HFFc6 (cell line): ENCODE measurements around the gene SLC10A7. TPM values are rescaled to one million over a fixed set of nuclear protein-coding genes. Genes with fewer than 3 reads are reported as not detected.

Experiments
- DNase-seq: peaks from one replicate; pipeline ENCODE4 v3.0.0-alpha.2; 2018
- H3K27ac Mint-ChIP-seq: 2 replicates; pipeline ENCODE4 v1.8.0; 2020; ENCODE audit warnings: mild to moderate bottlenecking, mixed read lengths
- H3K27me3 Mint-ChIP-seq: 2 replicates; pipeline ENCODE4 v1.8.0; 2021; ENCODE audit warnings: mild to moderate bottlenecking, moderate library complexity, mixed read lengths; ENCODE audit not compliant: insufficient read depth
- H3K36me3 Mint-ChIP-seq: 2 replicates; pipeline ENCODE4 v1.8.0; 2021; ENCODE audit warnings: low read depth, mixed read lengths
- H3K4me1 Mint-ChIP-seq: 2 replicates; pipeline ENCODE4 v1.8.0; 2020; ENCODE audit warnings: low read depth, mixed read lengths
- H3K4me3 Mint-ChIP-seq: 2 replicates; pipeline ENCODE4 v1.8.0; 2020; ENCODE audit warnings: mild to moderate bottlenecking, moderate library complexity, mixed read lengths
- H3K9me3 Mint-ChIP-seq: 2 replicates; pipeline ENCODE4 v1.8.0; 2020; ENCODE audit warnings: mild to moderate bottlenecking, mixed read lengths
- total RNA-seq, 6 experiments: library from RNA; stranded (reverse); fragmentation: NEBNext Ultra II Directional; extraction: Animal tissue kit (Norgen Biotek cat#: 25700); gene quantifications; 2 replicates in 1 of 6; 3 replicates in 5 of 6; pipeline ENCODE4 v1.2.3, GENCODE V29; 2021
- TF ChIP-seq, protein P1 (sequence below): fragments of 200-600 bp; sonication (generic); IDR thresholded peaks from 2 replicates; pipeline ENCODE4 v1.5.0; 2021; ENCODE audit warnings: antibody characterized with exemption, mild to moderate bottlenecking

The SLC10A7 gene
- total RNA-seq, 6 experiments from 2014 or later = 8.8 to 13.2 (median 10.7) TPM

DNA sequence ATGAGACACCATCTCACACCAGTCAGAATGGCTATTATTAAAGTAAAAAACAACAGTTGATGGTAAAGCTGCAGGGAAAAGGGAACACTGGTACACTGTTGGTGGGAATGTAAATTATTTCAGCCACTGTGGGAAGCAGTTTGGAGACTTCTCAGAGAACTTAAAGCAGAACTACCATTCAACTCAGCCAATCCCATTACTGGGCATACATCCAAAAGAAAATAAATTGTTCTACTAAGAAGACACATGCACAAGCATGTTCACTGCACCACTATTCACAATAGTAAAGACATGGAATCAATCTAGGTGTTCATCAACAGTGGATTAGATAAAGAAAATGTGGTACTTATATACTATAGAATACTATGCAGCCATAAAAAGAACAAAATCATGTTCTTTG is 172.4 kb downstream of the SLC10A7 start:
- Mint-ChIP-seq H3K9me3 (peaks cover 3% of the 10 kb centered on the region; the same call in 1 of the 2 replicates), H3K36me3 (no peaks in the 10 kb centered on the region), H3K27me3 (no peaks in the 10 kb centered on the region), H3K4me1 (peaks cover 6% of the 10 kb centered on the region; the same call in 1 of the 2 replicates), H3K4me3 (no peak overlapping the region), H3K27ac (no peak overlapping the region; the same call in 1 of the 2 replicates)
- TF ChIP-seq, protein P1, sequence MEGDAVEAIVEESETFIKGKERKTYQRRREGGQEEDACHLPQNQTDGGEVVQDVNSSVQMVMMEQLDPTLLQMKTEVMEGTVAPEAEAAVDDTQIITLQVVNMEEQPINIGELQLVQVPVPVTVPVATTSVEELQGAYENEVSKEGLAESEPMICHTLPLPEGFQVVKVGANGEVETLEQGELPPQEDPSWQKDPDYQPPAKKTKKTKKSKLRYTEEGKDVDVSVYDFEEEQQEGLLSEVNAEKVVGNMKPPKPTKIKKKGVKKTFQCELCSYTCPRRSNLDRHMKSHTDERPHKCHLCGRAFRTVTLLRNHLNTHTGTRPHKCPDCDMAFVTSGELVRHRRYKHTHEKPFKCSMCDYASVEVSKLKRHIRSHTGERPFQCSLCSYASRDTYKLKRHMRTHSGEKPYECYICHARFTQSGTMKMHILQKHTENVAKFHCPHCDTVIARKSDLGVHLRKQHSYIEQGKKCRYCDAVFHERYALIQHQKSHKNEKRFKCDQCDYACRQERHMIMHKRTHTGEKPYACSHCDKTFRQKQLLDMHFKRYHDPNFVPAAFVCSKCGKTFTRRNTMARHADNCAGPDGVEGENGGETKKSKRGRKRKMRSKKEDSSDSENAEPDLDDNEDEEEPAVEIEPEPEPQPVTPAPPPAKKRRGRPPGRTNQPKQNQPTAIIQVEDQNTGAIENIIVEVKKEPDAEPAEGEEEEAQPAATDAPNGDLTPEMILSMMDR = no peak
- no peak for DNase-seq

DNA sequence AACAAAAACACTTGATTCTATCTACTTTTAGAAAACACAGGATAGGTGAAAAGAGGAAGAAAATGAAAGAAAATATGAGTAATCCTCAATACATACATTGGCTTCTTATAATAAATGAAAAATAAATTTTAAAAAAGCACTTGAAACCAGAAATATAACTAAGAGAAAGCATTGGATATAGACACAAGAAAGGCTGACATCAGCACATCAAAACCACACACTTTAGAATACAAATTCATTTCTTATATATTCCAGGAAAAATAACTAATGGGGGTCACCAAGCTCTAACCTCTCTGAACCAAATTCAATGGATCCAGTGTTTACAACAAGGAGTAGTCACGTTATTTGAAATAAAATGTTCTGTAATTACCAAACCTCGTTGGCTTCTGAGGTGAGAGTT is 173.9 kb downstream of the SLC10A7 start:
- H3K27me3 Mint-ChIP-seq = no peaks in the 10 kb centered on the region
- H3K36me3 Mint-ChIP-seq = no peaks in the 10 kb centered on the region
- no peak overlapping the region for H3K4me3 Mint-ChIP-seq
- peaks cover 19% of the 10 kb centered on the region for H3K4me1 Mint-ChIP-seq
- no peak overlapping the region for H3K27ac Mint-ChIP-seq
- DNase-seq = no peak
- TF ChIP-seq, protein P1 = no peak
- peaks cover 3% of the 10 kb centered on the region; the same call in 1 of the 2 replicates for H3K9me3 Mint-ChIP-seq

DNA sequence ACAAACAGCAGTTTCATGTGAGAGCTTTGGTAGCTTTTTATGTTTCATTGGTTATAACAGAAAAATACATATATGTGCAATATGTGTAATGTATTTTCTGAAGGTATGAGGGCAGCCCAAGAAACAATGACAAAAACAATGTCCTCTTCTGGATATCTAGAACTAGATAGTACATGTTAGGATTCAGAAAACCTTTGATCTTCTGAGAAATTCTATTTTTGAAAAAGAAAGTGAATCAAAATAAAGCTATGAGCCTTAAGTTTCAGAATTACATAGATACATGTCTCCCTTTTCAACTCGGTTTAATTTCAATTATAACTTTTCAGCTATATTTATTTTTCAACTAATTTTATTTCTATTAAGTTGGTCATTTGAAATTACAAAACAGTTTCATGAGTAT is 175.5 kb downstream of the SLC10A7 start:
- Mint-ChIP-seq H3K4me3 (no peak overlapping the region), H3K27ac (no peak overlapping the region), H3K9me3 (peaks cover 3% of the 10 kb centered on the region; the same call in 1 of the 2 replicates), H3K36me3 (no peaks in the 10 kb centered on the region), H3K4me1 (peaks cover 19% of the 10 kb centered on the region), H3K27me3 (no peaks in the 10 kb centered on the region)
- no peak for DNase-seq
- TF ChIP-seq, protein P1 = no peak

DNA sequence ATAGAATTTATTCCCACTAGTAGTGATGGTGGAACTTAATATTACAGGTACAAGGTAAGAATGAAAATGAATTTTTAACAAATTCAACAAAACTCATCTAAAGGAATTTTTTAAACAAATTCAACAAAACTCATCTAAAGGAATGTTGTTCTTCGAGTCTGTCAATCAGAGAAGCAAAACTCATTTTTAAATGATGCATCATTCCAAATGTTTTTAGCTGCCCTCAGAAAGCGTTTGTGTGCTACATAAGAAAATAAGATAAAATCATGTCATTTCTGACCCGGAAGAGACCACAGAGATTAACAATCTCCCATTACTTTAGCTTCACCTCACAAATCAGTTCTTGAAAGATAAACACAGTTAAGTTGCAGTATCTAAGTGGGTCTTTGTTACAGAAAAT is 178.0 kb downstream of the SLC10A7 start:
- Mint-ChIP-seq H3K36me3 (no peaks in the 10 kb centered on the region), H3K4me1 (peaks cover 19% of the 10 kb centered on the region), H3K27ac (no peak overlapping the region), H3K4me3 (no peak overlapping the region), H3K27me3 (no peaks in the 10 kb centered on the region), H3K9me3 (no peaks in the 10 kb centered on the region)
- no peak for DNase-seq
- TF ChIP-seq, protein P1 = no peak

DNA sequence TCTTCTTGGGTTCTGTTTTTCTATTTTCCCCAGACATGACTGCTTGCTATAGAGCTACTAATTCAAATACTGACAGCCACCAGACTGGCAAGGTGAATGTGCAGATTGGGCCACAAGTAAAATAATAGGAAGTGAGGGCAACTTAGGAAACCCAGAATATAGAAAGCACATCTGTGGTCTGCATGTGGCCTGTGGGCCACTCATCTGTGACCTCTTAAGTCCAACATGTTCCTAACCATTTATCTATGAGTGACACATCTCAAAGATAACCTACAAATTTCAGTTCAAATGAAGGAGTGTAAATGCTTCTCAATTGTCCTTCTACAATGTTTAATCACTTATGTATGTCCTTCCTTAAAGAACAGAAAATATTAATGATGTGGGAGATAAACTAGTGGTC is 178.5 kb downstream of the SLC10A7 start:
- H3K27ac Mint-ChIP-seq = no peak overlapping the region
- H3K4me3 Mint-ChIP-seq = no peak overlapping the region
- no peaks in the 10 kb centered on the region for H3K9me3 Mint-ChIP-seq
- H3K4me1 Mint-ChIP-seq = peaks cover 24% of the 10 kb centered on the region
- TF ChIP-seq, protein P1 = no peak
- DNase-seq = no peak
- no peaks in the 10 kb centered on the region for H3K36me3 Mint-ChIP-seq
- no peaks in the 10 kb centered on the region for H3K27me3 Mint-ChIP-seq
